ENCODE measurements around the gene RFX3.

Gene RFX3

GRCh38 chr9:3419893-3420292 is 105.9 kb downstream of the RFX3 start:
- no peak for DNase-seq

- DNase-seq: no peak
Observed at GRCh38 chr9:3415906-3416305, 109.9 kb downstream of the RFX3 start.

GRCh38 chr9:3413984-3414383 is 111.8 kb downstream of the RFX3 start:
- no peak for DNase-seq

- DNase-seq: no peak
Observed at GRCh38 chr9:3410461-3410860, 115.3 kb downstream of the RFX3 start.

GRCh38 chr9:3409453-3409852 is 116.3 kb downstream of the RFX3 start:
- no peak for DNase-seq

- no peak for DNase-seq
Observed at GRCh38 chr9:3403315-3403714, 122.5 kb downstream of the RFX3 start.

GRCh38 chr9:3401221-3401954 is 124.4 kb downstream of the RFX3 start:
- DNase-seq: no peak

- no peak for DNase-seq
Observed at GRCh38 chr9:3398232-3398648, 127.6 kb downstream of the RFX3 start.

- no peak for DNase-seq
Observed at GRCh38 chr9:3397766-3398165, 128.0 kb downstream of the RFX3 start.

- DNase-seq: no peak
Observed at GRCh38 chr9:3391414-3391813, 134.4 kb downstream of the RFX3 start.

GRCh38 chr9:3386753-3387152 is 139.0 kb downstream of the RFX3 start:
- DNase-seq: no peak

GRCh38 chr9:3385871-3386270 is 139.9 kb downstream of the RFX3 start:
- no peak for DNase-seq

- no peak for DNase-seq
Observed at GRCh38 chr9:3371842-3372241, 154.0 kb downstream of the RFX3 start.

GRCh38 chr9:3370715-3371114 is 155.1 kb downstream of the RFX3 start:
- no peak for DNase-seq

- DNase-seq: no peak
Observed at GRCh38 chr9:3367185-3367584, 158.6 kb downstream of the RFX3 start.

- no peak for DNase-seq
Observed at GRCh38 chr9:3361689-3362392, 164.0 kb downstream of the RFX3 start.

GRCh38 chr9:3361116-3361515 is 164.7 kb downstream of the RFX3 start:
- no peak for DNase-seq

GRCh38 chr9:3360245-3360644 is 165.6 kb downstream of the RFX3 start:
- DNase-seq: no peak

- no peak for DNase-seq
Observed at GRCh38 chr9:3359778-3360177, 166.0 kb downstream of the RFX3 start.

GRCh38 chr9:3359048-3359692 is 166.6 kb downstream of the RFX3 start:
- no peak for DNase-seq

- DNase-seq: no peak
Observed at GRCh38 chr9:3348169-3348568, 177.6 kb downstream of the RFX3 start.

GRCh38 chr9:3346549-3346948 is 179.3 kb downstream of the RFX3 start:
- no peak for DNase-seq

- DNase-seq: no peak
Observed at GRCh38 chr9:3343671-3344070, 182.1 kb downstream of the RFX3 start.

GRCh38 chr9:3342159-3342777 is 183.5 kb downstream of the RFX3 start:
- DNase-seq: no peak
